Kidney glomerular epithelial cell (primary cell): ENCODE measurements around the gene INAFM2.

ENCODE experiments used
- DNase-seq: peaks from one replicate; lab custom pipeline; 2025; lab: John Stamatoyannopoulos, UW

INAFM2 gene

DNA sequence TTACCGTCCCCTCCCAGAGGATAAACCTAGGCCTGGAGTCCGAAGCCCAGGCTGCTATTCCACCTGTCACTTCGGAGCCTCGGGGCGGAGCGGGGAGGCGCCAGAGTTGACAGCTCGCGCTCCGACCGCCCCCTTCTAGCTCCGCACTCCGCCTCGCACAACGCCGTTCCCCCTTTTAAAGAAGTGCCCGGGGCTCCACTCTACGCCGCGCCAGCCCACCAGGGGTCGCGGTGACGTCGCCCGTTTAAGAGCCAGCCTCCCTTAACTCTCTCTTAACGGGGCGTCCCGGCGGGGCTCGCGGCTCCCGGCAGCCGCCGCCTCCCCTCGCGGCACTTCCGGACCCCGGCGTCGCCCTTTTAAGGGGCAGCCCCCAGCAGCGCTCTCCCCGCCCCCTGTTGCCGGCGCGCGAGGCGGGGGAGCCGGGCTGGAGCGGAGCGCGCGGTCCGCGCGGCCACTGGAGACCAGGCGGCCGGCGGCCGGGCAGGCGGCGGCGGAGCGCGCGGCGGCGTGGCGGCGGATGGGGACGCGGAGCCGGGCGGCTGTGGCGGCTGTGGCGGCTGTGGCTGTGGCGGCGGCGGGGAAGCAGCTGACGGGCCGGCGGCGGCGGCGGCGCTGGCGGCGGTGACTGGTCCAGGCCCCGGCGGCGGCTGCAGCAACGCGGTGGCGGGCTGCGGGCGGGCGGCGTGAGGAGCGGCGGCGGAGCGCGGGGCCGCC lies at the start of gene INAFM2:
Gene INAFM2, plus strand, starts transcription at position 454 of the 714 bp plus-strand sequence. CDS start 364 bp downstream, outside the sequence.
- peak; percentile 83 for DNase-seq

DNA sequence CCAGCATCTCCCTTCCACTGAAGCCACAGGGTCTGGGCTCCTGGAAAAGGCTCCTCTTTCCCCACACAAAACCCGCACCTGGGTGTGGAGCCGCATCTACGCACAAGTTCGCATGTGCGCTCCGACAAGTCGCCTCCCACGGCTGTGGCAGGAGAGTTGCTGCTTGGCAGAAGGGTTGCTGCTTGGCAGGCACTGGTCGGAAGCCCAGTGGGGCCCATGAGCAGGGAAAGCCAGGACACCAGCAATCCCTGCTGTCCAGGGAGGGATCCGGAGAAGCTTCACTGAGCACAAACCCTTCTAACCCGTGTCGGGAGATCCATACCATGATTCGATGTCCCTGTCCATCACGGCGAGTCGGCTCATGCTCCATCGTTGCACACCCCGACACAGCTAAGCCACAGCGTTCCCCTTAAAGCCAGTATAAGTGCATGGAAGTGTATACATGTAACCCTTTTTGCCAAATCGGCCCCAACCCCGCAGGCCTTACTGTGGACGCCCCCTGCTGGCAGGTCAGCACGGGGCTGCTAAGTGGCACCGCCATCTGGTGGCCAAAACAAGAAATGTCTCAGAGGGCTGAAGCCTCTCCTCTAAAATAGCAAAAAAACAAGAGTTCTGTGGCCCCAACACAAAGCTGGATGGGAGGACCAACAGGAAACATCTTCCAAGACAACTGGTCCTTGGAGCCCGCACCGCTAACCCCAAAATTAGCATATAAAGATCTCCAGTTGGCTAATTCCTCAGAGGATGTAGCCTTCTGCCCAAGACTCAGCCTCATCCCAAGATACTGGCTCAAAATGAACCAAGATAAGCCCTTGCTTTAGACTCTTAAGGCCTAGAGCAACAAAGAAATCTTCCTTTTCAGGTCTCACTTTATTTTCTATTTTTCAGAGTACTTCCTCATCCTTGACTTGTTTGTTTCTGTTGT lies 48.9 kb upstream of the INAFM2 start:
- DNase-seq = peak; percentile 70

DNA sequence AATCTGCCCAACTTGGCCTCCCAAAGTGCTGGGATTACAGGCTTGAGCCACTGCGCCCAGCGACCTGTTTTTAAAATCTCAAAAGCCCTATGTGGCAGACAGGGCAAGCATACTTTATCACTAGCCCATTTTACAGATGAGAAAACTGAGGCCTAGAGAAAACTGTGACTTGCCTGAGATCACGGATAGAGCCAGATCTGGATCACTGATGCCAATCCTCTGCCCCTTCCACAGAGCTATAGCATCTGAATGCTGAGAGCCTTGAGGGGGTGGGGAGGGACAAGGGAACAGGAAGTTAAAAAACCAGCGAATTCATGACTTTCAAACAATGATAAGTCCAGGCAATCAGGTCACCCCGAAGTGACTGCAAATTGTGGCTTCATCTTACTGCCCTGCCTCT lies 48.0 kb upstream of the INAFM2 start:
- DNase-seq = no peak

DNA sequence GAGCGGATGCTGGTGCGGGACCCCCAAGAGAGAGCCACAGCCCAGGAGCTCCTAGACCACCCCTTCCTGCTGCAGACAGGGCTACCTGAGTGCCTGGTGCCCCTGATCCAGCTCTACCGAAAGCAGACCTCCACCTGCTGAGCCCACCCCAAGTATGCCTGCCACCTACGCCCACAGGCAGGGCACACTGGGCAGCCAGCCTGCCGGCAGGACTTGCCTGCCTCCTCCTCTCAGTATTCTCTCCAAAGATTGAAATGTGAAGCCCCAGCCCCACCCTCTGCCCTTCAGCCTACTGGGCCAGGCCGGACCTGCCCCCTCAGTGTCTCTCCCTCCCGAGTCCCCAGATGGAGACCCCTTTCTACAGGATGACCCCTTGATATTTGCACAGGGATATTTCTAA lies 47.5 kb upstream of the INAFM2 start:
- no peak for DNase-seq

DNA sequence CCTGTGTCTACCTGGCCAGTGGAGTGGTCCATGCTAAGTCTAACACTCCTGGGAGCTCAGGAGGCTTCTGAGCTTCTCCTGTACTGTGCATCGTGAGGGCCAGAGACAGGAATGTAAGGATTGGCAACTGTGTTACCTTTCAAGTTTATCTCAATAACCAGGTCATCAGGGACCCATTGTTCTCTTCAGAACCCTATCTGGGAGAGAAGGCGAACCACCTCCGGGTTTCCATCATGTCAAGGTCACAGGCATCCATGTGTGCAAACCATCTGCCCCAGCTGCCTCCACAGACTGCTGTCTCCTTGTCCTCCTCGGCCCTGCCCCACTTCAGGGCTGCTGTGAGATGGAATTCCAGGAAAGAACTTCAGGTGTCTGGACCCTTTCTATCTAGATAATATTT lies 46.6 kb upstream of the INAFM2 start:
- DNase-seq = no peak

DNA sequence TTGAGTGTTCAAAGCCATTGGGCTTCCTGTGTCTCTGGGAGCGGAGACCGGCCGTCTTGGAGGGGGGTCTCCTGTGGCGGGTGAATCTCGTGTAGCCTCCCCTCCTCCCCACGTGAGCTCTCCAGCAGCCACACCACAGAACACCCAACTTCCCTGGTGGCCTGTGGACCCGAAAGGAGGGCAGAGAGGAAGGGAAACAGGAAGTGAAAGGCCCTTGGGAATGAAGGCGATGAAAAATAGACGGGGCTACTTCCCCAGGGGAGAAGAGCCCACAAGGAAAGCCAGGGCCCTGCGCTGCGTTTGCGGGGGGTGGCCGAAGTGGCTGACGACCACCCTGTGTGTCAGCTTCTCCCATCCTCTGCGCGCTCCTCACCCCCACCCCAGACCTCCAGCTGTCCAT lies 46.0 kb upstream of the INAFM2 start:
- DNase-seq = no peak

DNA sequence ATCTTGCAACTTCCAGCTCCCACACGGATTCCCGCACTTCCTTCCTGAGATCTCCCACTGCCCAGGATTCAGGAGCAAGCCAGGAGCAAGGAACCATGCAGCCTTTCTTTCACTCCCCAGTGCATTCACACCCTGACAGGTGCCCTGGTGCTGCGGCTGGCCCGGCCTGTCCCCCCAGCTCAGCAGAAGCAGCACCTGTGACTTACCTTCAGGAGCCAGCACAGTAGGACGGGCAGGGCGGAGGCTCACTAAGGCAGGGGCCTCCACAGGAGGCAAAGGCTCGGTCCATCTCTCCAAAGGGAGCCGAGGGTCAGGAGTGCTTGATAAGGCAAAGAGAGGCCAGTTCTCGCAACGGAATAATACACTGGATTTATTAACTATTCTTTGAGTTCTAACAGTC lies 45.5 kb upstream of the INAFM2 start:
- DNase-seq = no peak

DNA sequence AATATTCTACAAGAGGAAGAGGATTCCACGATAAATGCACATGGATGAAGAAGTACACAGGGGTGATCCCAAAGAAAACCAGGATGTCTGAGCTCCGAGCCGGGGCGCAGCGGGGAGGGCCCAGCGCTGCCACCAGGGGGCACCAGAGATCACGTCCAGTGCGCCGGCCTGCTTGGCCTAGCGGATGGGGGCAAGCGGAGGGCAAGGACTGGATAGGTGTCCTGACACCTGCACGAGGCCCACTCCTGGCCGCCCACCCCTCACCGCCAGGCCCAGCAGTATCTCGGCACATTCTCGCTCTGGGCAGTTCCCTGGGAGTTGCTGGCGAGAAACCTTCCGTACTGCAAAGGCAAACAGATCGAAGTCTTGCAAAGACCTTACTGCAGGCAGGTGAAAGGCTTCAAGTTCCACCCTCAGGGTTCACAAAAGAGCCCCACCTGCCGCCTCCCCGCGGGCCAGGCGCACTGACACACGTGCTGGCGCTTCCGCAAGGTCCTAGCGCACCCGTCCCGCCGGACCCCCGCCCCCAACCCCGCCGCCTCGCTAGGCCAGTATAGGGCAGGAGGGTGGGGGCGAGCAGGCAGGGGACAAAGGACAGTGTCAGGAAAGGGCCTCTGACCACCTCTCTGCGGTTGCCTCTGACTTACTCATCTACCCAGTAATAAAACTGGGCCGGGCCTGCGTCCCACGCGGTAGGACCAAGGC lies 43.9 kb upstream of the INAFM2 start:
- DNase-seq = peak; percentile 35

DNA sequence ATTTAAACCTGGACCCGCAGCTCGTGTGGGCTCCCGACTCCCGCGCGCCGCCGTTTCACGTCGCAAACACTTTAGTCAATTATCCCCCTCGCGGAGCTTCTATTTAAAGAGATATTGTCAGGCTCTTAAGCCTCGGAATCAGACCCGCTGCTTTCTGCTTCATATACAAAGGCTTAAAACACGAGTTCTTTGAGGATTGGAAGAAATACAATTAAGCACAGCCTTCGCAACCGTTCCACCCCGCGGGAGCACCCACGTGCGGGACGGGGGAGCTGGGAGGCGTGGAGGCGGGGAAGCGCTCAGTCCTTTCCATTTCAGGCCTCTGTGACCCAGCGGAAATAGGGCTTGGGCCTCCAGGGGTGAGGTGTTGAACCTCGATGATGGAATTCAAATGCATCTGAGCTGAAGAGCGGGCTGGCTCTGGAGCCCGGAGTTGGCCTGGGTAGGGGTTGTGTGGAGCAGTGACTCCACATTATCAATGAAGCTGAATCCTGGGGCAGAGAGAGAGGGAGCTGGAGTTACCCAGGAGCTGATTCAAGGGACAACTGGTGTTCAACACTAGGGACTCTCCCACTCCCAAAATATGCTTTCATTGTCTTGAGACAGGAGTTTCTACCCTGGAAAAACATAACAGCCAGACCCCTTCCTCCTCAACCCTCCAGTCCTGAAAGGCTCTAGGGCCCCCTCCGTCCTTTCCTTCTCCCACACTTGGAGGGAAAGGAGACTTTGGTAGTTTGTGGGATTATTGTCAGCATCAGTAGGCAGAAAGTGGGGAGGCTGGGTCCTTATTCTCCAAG lies 43.0 kb upstream of the INAFM2 start:
- DNase-seq = no peak

DNA sequence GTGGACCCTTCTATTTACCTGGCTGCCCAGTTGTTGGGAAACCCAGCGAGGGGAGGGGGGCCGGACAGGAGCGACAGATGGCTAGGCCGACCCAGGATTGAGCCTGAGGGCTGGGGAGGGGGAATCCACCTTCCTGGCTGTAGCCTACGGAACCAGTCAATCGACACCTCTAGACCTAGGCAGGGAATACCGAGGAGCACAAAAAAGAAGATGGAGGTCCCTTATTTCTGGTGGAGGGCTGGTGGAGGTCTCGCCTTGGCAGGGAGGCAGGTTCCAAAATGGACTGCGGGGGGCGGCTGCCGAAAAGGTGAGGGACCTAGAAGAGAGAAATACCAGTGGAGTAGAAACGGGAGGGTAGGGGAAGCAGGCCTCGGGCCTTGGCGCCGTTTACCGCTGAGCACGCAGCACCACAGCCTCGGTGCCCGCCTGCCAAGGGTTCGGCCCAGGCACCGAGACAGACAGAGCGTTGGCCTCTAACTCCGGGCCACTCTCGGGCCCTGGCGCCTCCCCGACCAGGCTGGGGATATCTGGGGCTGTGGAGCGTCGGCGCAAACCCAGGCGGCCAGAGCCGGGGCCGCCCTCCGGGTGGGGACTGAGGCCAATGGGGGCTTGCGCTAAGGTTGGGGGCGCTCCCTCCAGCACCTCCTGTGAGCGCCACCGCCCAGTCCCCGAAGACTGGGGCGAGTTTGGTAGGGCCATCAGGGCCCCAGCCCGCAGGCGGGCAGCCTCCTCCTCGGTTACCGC lies 42.3 kb upstream of the INAFM2 start:
- no peak for DNase-seq

DNA sequence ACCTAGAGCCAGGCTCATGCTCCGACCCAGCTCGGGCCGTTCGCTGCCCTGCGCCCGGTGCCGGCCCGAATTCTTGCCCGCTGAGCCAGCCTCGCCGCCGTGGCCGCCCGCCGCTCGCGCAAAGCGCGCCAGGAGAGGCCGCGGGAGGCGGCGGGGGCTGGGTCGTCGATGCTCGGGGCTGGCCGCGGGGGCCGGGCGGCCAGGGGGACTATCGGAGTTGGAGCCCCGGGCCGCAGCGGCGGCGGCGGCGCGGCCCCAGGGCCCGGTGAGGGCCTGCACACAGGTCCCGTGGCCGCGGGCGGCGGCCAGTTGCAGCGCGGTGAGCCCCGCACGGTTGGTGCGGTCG lies 41.7 kb upstream of the INAFM2 start:
- DNase-seq = no peak

DNA sequence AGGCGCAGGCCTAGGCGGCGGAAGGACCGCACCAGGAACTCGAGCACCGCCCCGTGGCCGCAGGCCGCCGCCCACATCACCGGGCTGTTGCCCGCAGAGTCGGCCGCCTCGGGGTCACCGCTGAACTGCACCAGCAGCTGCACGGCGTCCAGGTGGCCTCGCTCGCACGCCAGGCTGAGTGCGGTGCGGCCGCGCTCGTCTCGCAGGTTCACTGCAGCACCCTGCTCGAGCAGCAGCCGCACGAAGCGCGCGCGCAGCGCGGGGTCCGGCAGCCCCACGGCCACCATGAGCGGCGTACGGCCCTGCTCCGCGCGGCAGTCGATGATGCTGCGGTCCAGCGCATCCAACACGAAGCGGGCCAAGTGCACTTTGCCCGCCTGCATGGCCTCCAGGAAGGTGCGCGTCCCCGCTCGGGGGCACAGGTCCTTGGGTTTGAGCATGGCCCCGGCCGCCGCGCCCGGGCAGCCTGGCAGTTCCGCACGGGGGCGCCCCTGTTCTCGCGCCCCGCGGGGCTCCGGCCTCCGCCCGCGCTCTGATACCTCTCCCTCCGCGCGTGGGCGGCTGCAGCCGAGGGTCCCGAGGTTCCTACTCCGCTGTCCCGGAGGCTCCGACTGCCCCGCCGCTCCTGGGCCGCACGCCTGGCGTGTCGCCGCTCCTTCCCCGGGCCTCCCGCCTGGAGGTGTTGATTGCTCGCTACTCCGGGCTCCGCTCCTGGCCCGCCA lies 41.2 kb upstream of the INAFM2 start:
- DNase-seq = no peak

DNA sequence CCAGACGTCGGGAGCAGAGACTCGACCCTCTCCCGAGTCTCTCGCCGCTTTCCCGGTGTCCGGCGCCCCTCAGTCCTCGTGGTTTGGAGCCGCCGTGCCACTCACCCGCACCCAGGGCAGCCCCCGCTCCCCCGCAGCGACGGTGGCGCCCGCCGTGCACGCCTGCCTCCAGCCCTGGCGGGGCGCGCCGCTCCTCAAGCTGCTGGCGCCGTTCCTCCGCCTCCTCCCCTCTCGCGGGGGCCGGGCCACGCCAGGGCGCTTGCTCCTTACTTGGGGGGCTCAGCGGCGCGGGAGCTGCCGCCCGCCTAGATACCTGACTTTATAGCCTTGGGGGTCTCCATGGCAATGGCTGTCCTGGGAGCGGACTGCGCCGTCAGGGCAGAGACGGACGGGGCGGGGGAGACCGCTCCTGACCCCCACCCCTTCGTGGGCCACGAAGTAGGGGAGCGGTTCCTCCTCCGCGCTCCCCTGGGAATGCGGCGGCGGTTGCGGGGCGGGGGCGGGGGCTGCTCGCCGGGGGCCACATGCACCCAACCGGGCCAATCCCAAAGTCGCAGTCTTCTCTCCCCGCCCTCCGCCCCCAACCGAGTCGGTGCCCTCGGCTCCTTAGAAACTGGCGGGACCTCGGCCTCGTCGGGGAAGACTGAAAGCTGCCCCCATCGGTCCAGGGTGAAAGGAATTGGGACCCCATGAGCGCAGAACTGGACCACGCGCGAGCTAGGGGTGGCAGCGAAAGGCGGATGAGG lies 40.5 kb upstream of the INAFM2 start, which contains the start of gene ANKRD63:
Gene ANKRD63, minus strand, starts transcription at position 196 of the 746 bp plus-strand sequence. CDS start 478 bp downstream, outside the sequence.
- no peak for DNase-seq

DNA sequence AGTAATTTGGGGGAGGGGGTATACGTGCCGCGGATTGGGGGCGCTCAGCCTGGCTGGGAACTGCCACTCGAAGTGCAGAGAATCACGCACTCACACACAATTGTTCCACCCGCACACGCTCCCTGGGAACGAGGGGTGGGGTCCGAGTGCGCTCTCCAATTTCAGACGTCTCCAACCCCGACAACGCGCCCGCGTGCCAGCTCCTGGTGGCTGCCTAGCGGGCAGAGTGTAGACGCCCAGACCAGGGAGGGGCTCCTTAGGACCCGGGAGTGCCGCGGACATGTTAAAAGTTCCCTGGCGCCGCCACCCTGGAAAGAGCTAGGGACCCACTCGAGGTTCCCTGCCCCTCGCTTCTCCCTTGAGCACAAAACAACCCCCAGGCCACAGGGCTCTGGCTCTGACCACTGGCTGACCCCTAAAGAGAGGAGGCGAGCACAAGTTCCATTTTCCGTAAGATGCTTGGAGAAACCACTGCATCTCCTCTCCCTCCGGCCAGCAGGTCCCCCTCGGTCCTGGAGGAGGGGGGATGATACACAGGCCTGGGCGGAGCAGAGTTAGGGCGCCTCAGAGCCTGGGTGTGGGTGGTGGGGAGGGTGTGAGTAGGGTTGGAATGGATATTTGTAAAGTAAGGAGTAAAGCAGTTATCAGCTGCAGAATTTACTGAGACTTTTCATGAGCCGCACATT lies 39.7 kb upstream of the INAFM2 start:
- no peak for DNase-seq

DNA sequence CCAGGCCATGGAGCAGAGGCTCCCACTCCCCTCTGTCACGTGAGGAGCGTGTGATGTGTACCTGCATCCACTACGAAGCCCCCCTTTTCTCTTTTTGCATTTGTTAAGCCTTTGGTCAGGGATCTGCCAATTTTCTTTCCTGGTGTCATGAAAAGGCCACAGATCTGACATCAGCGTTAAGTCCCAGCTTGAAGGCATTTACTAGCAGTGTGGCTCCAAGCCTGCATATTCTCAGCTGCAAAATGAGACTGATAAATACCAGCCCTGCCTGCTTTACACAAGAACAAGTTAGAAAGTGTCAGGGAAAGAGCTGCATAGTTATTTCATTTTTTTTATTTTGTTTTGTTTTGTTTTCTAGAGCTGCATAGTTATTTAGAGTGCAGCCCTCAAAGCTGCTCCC lies 38.3 kb upstream of the INAFM2 start:
- DNase-seq = no peak

DNA sequence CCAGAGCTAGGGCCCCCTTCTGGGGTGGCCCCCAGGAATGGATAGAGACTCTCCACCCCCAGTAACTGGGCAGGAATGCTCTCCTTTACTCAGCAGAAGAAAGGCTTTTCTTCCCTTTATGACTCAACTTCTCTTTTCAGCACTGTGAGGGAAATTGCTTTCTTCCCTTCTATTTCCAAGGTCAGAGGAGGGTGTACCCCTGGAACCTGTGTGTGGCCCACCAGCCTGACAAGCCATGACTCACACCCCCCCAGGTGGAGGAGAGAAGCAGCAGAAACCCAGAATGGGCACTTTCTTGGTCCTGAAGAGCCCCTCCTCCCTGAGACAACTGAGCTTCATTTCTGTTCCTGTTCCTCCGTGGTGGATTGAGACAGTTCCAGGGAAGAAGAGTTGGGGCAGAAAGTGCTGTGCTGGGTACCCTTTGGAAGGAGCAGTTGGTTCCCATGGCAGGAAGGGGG lies 37.9 kb upstream of the INAFM2 start:
- DNase-seq = no peak

DNA sequence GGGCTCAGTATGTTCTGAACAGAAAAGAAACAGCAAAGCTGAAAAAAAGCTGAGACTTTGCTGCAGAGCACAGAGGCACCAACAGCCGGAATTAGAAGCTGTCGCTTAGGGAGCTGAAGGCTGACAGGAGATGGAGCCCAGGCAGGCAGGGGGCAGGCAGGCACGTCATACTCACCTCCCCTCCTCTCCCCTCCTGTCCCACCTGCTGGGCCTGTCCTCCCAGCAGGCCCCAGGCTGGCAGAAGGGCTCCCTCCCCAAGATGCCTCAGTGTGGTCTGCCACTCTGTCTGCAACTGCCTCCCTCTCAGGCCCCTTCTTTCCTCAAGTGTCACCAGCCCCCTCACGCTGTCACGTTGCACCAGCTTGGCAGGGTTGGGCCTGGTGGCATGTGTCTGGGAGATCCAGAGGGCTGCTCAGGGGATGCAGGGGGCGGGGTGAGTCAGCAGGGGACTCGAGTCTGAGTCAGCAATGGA lies 37.4 kb upstream of the INAFM2 start:
- DNase-seq = no peak

DNA sequence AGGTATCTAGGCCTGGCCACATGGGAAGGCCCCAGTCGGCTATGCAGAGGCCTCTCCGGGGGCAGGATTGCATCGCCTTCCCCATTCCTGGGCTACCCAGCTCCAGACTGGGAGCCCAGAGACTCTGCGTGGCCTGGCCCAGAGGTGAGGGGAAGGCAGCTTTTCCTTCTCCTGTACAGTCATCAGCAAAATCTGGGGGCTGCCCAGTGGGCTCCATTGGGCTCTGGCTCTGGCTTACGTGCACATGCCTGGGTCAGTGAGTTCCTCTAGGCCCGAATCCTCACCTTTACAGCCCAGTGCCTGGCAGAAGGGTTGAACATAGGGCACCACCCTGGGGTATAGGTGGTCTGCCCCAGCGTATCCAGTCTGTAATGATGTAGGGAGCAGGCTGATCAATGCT lies 36.7 kb upstream of the INAFM2 start:
- no peak for DNase-seq

DNA sequence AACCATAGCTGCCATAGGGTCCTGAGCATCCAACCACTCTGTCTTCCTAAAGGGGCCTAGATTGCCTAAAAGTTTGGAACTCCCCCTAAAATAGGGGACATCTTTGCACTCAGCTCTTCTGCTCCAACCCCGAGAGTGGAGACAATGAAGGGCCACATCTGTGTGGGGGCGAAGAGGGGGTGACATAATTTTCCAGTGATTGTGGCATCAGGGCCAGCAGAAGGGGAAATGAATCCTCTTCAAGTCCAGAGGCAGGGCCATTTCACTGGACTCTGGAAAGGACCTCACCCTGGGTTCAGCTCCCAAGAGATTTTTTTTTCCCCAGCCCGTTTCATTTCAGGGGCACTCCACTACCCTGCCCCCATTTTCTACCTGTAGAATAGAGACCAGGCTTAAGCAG lies 36.0 kb upstream of the INAFM2 start:
- no peak for DNase-seq
